WERI-Rb-1 (cell line): ENCODE data around the gene MAGI2.

Experiments used
- DNase-seq: peaks from one replicate; pipeline ENCODE4 v3.0.0-alpha.2; 2020
- H3K27ac ChIP-seq: fragments of 250-450 bp; sonication (Bioruptor Pico); 2 replicates; pipeline ENCODE4 v1.5.1; 2020; ENCODE audit warnings: mild to moderate bottlenecking, moderate library complexity
- H3K27me3 ChIP-seq: fragments of 250-450 bp; sonication (Bioruptor Pico); 2 replicates; pipeline ENCODE4 v1.5.1; 2021; ENCODE audit warnings: mild to moderate bottlenecking, low read depth, moderate library complexity; ENCODE audit not compliant: insufficient read depth, severe bottlenecking
- H3K36me3 ChIP-seq: fragments of 250-450 bp; sonication (Bioruptor Pico); 2 replicates; pipeline ENCODE4 v1.5.1; 2020; ENCODE audit warnings: mild to moderate bottlenecking, moderate library complexity
- H3K4me3 ChIP-seq: 2 replicates; pipeline ENCODE4 v1.5.1; 2011; ENCODE audit warnings: low read depth, mild to moderate bottlenecking, control low read depth, low read length
- H3K9me3 ChIP-seq: fragments of 250-450 bp; sonication (Bioruptor Pico); 2 replicates; pipeline ENCODE4 v1.5.1; 2021; ENCODE audit warnings: mild to moderate bottlenecking, moderate library complexity; ENCODE audit not compliant: severe bottlenecking
- CTCF ChIP-seq: IDR thresholded peaks from 2 replicates; pipeline ENCODE4 v1.5.1; 2011; ENCODE audit warnings: low read depth, mild to moderate bottlenecking, control low read depth, inconsistent platforms, low read length

The MAGI2 gene

DNA sequence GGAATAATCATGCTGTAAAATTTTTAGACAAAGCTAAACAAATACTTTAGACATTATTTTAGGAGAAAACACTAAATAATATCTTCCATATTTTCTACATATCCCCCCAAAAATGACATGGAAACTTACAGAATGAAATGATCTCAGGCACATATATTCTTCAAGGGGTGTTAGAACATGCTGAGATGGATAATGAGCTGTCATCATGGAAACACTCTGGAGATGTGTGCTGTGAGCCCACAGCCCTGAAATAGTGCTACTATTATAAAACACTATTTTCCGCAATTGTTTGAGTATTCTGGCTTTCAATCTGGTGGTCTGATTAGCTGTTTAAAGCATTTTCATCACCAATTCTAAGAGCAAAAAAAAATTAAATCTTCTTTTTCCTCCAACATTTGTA lies 1269.2 kb downstream of the MAGI2 start:
- Histone ChIP-seq H3K27ac (no peak overlapping the region), H3K27me3 (no peaks in the 10 kb centered on the region), H3K36me3 (no peaks in the 10 kb centered on the region), H3K4me3 (no peak overlapping the region), H3K9me3 (no peaks in the 10 kb centered on the region)
- TF ChIP-seq CTCF: no peak
- DNase-seq: no peak

GRCh38 chr7:78179827-78180477 lies 1273.5 kb downstream of the MAGI2 start:
- TF ChIP-seq CTCF: no peak
- H3K9me3 ChIP-seq: no peaks in the 10 kb centered on the region

GRCh38 chr7:78179211-78179610 lies 1274.3 kb downstream of the MAGI2 start:
- no peak for DNase-seq
- no peaks in the 10 kb centered on the region for H3K36me3 ChIP-seq
- no peak overlapping the region for H3K4me3 ChIP-seq
- no peak overlapping the region for H3K27ac ChIP-seq
- no peaks in the 10 kb centered on the region for H3K27me3 ChIP-seq
- no peaks in the 10 kb centered on the region for H3K9me3 ChIP-seq
- no peak for TF ChIP-seq CTCF

More at GRCh38 chr7:78179827-78180477, 1273.5 kb downstream of the MAGI2 start:
- Histone ChIP-seq H3K4me3 (no peak overlapping the region), H3K27ac (no peak overlapping the region), H3K36me3 (no peaks in the 10 kb centered on the region), H3K27me3 (no peaks in the 10 kb centered on the region)
- DNase-seq: no peak

DNA sequence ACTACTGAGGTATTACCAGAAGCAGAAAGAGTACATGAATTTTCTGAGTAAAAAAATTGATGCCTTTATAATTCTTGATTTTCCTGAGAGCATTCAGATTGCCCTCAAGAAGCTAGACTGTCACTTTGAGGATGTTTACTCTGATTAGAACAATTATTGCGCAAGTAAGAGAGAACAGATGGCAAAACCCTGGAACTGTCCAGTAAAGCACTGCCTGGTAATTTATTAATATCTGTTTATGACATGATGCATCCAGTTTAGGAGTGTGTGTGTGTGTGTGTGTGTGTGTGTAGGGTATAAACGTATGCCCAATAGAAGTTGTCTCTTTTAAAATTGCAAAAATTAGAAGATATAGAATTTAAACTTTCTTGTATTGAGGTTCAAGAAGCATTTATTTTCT lies 1275.1 kb downstream of the MAGI2 start:
- H3K36me3 ChIP-seq: no peaks in the 10 kb centered on the region
- no peak overlapping the region for H3K27ac ChIP-seq
- no peaks in the 10 kb centered on the region for H3K27me3 ChIP-seq
- no peaks in the 10 kb centered on the region for H3K9me3 ChIP-seq
- no peak for DNase-seq
- no peak overlapping the region for H3K4me3 ChIP-seq
- TF ChIP-seq CTCF: no peak

GRCh38 chr7:78176171-78176570 lies 1277.3 kb downstream of the MAGI2 start:
- H3K36me3 ChIP-seq: no peaks in the 10 kb centered on the region
- no peak for TF ChIP-seq CTCF
- no peak overlapping the region for H3K4me3 ChIP-seq
- no peak for DNase-seq
- H3K27me3 ChIP-seq: no peaks in the 10 kb centered on the region
- no peak overlapping the region for H3K27ac ChIP-seq
- H3K9me3 ChIP-seq: no peaks in the 10 kb centered on the region

DNA sequence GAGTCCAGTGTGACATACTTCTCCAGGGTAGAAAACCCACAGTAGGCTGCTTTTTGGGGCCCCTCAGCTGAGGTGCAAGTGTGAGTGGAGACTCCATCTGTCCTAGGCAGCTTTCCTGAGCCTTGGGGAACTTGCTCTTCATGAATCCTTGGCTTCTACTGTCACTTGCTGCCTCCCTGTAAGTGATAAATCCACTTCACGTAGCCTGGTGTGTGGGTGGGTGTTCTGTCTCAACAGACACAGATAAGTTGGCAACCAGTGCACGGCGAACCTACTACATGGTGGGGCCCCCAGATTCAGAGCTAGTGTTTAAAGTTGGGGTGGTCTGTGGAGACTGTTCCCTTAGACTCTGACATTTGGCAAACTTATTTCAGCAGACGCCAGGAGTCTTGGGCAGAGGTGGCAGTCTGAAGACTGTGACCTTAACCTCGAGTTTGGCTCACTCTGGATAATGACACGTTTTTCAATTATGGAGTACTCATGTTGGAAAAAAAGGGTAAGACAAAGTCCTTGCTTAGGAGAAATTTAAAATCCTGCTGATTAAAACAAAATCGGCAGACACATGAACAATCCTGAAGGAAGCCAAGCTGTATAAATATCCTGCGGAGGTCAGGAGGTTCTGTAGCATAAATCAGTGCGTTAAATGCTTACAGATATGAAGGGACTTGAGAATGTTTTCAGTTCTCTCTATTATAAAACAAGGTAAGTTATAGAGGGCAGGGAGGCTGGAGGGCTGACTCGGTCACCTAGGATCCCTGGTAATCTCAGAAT lies 1278.0 kb downstream of the MAGI2 start:
- Histone ChIP-seq H3K27ac (no peak overlapping the region), H3K9me3 (no peaks in the 10 kb centered on the region), H3K4me3 (no peak overlapping the region), H3K36me3 (no peaks in the 10 kb centered on the region), H3K27me3 (no peaks in the 10 kb centered on the region)
- DNase-seq: no peak
- TF ChIP-seq CTCF: no peak
